Measurements from ENCODE around the gene CLEC16A.

Gene CLEC16A

DNA sequence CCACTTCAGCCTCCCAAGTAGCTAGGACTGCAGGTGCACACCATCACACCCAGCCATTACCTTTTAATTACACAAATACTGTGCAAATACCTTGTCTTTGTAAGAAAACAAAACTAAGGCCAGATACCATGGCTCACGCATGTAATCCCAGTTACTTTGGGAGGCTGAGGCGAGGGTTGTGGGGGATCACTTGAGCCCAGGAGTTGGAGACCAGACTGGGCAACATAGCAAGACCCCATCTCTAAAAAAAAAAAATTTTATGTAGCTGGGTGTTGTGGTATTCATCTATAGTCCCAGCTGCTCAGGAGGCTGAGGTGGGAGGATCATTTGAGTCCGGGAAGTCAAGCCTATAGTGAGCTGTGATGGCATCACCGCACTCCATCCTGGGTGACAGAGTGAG is 151.6 kb downstream of the CLEC16A start:
- ChIA-PET POLR2A (ENCODE audit: low non-redundant PET) (interaction anchor here (0.6 kb wide), 1 partner anchor 20 kb away, joined by 8 read pairs; no protein-coding TSS in a partner anchor), CTCF (no interaction called here)
- DNase-seq (ENCODE audit: low spot score), result no peak
- no peak overlapping the region for H3K27ac ChIP-seq
- TF ChIP-seq, protein P1, sequence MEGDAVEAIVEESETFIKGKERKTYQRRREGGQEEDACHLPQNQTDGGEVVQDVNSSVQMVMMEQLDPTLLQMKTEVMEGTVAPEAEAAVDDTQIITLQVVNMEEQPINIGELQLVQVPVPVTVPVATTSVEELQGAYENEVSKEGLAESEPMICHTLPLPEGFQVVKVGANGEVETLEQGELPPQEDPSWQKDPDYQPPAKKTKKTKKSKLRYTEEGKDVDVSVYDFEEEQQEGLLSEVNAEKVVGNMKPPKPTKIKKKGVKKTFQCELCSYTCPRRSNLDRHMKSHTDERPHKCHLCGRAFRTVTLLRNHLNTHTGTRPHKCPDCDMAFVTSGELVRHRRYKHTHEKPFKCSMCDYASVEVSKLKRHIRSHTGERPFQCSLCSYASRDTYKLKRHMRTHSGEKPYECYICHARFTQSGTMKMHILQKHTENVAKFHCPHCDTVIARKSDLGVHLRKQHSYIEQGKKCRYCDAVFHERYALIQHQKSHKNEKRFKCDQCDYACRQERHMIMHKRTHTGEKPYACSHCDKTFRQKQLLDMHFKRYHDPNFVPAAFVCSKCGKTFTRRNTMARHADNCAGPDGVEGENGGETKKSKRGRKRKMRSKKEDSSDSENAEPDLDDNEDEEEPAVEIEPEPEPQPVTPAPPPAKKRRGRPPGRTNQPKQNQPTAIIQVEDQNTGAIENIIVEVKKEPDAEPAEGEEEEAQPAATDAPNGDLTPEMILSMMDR (conservative IDR thresholded peaks at IDR 0.05; ENCODE audit: low read depth), result no peak

DNA sequence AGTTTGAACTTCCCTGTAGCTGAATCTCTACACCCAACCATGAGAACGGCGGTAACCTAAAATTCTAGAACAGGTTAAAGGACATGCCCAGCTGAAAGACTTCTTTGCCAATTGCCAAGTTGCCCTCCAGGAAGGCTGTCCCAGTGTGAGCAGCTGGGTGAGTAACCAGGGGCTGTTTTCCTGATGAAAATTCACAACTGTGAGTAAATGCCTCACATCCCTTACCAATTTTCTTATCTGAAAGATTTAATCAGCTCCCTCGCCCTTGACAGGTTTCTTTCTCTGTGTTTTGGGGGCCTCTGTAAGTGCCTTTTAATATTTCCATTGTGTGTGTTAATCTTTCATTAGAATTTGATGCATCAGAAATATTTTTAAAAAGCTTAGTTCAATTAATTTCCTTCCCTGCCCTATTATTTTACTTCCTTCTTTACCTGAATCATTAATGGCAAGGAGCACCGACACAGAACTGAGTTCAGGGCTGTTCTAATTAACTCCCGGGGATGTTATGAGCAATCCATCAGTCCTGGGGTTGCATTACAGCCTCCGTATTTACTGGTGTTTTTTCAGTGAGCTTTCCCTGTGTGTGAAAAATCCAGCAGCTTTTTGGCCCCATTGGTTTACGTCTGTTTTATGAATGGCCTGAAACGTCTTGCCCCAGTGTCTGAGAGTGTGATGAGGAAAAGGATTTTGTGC is 152.9 kb downstream of the CLEC16A start:
- DNase-seq (ENCODE audit: low spot score), result no peak
- ChIA-PET CTCF (no interaction called here), POLR2A (ENCODE audit: low non-redundant PET) (no interaction called here)
- TF ChIP-seq, protein P1 (conservative IDR thresholded peaks at IDR 0.05; ENCODE audit: low read depth), result no peak
- H3K27ac ChIP-seq, result no peak overlapping the region

DNA sequence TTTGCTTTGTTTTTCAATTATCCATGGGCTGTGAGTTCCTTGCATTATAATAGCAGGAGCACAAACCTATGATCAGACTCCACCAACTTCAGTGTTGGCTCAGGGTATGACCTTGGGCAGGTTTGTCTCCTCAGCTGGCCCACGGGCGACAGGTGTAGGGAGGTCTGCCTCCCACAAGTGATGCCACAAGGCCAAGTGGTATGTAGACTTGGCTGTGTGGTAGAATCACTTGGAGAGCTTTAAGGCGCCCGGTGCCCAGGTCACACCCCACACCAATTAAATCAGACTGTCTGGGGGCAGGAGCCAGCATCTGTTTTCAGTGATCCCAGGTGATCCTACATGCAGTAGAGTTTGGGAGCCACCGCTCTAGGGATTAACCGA is 153.4 kb downstream of the CLEC16A start:
- POLR2A ChIA-PET (ENCODE audit: low non-redundant PET), result no interaction called here
- TF ChIP-seq, protein P1 (conservative IDR thresholded peaks at IDR 0.05; ENCODE audit: low read depth), result no peak
- no peak for DNase-seq (ENCODE audit: low spot score)
- CTCF ChIA-PET, result no interaction called here
- H3K27ac ChIP-seq, result no peak overlapping the region

DNA sequence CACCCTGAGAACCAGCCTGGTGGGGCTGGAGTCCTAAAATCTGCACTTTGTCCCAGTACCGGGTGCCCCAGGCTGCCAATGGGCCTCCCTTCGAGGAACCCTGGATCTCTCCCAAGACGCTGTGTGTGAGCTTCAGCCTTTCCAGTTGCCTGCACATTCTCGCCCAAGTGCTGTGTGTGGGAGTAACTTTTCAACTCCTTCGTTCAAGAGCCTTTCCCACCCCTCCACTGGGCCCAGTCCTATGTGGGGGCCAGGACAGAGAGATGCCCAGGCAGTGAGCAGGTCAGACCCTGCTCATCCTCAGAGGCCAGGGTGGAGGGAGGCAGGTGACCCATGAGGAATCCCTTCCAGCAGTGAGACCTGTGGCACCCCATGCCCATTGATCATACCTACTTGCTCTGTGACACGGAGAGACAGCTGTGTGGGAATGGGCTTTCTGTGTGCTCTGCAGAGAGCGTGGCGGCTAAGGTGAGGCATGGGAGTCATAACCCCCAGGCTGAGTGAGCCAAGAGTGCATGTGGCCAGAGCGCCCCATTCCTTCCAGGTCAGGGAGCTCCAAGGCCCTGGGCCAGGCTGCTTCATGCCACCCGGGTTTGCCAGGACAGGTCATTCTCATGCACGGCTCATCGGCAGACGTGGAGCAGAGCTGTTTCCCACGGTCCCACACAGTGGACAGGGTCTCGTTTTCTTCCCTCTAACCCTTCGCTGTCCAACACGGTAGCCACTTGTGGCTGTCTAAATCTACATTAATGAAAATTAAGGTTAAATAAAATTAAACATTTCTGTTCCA is 154.4 kb downstream of the CLEC16A start:
- DNase-seq (ENCODE audit: low spot score), result no peak
- ChIA-PET CTCF (interaction anchor here (0.5 kb wide), 1 partner anchor 157 kb away, joined by 6 read pairs; no protein-coding TSS in a partner anchor), POLR2A (ENCODE audit: low non-redundant PET) (no interaction called here)
- no peak overlapping the region for H3K27ac ChIP-seq
- TF ChIP-seq, protein P1 (conservative IDR thresholded peaks at IDR 0.05; ENCODE audit: low read depth), result no peak

DNA sequence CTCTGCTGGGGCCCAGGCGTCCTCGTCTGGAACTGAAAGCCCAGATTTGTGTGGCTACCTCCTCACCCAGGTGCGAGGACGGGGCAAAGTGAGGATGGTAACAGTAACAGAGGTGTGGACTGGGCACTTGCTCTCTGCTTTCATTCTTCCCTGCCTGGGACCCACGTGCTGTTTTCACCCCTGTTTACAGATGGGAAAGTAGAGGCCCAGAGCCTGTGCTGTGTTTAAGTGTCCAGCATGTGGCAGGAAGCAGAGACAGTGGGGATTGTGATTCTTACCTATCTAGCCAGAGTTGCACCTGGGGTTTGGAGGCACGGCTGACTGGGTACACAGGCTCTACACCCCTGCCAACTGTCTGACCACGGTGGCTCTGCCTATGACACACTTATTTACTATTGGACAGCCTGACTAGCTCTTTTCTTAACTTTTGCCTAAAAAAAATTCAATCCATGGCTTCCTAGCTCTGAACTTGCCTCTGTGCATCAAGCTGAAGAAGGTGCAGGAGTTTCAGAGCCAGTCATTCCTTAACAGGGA is 155.4 kb downstream of the CLEC16A start:
- DNase-seq (ENCODE audit: low spot score), result no peak
- ChIA-PET POLR2A (ENCODE audit: low non-redundant PET) (no interaction called here), CTCF (no interaction called here)
- TF ChIP-seq, protein P1 (conservative IDR thresholded peaks at IDR 0.05; ENCODE audit: low read depth), result no peak
- H3K27ac ChIP-seq, result peak overlapping the region; percentile 21; the same call in 1 of the 2 replicates

DNA sequence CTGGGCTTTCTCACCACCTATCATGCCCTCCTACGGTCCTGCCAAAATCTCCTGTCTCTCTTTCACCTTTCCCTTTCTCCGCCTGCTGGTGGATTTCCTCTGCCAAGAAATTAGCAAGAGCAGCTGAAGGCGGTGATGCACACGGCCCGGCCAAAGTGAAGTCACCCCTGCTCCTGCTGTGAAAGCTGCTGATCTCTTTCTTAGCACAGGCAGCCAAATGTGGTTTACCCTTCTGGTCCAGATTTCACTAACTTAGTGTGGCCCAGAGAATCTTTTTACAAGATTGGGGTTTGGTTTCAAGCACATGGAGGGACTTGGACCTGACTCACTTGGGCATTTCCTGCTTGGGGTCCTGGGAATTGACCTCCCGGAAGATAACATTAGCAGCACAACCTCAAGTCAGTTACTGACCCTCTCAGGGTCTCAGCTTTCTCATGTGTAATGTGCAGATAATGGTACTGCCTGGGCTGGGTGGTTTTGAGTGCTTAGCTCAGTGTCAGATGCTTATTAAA is 155.9 kb downstream of the CLEC16A start:
- H3K27ac ChIP-seq, result peak overlapping the region; percentile 21; the same call in 1 of the 2 replicates
- ChIA-PET CTCF (no interaction called here), POLR2A (ENCODE audit: low non-redundant PET) (no interaction called here)
- DNase-seq (ENCODE audit: low spot score), result no peak
- TF ChIP-seq, protein P1 (conservative IDR thresholded peaks at IDR 0.05; ENCODE audit: low read depth), result no peak

Measured in RWPE1 (cell line).